Lung (tissue), 12 donors: ENCODE results near the gene EIF3D. TPM values are rescaled to one million over a fixed set of nuclear protein-coding genes. Genes with fewer than 3 reads are reported as not detected.
A peak's percentile ranks its signal among the peaks of the same experiment; 100 is the strongest.

Experiments used
- ATAC-seq: fragments of 200-7000 bp; cut with Tn5 transposase; one replicate; pipeline ENCODE4 v1.9.1; 2020; ENCODE audit warnings: moderate number of reproducible peaks; ENCODE audit not compliant: insufficient read depth, low FRiP score
- DNase-seq, 3 donors: peaks; one replicate each; pipeline ENCODE4 v3.0.0-alpha.2; 2013 to 2017
- H3K27ac ChIP-seq, 2 donors: one replicate each; pipeline ENCODE4 v1.5.1; 2013; ENCODE audit warnings: mild to moderate bottlenecking in 2 of 2, moderate library complexity in 2 of 2, control low read depth in 1 of 2, inconsistent platforms in 1 of 2, low read depth in 1 of 2, low read length in 1 of 2
- H3K27me3 ChIP-seq, 3 donors: one replicate each; pipeline ENCODE4 v1.5.1; 2013; ENCODE audit warnings: low read length in 2 of 3; ENCODE audit not compliant: control insufficient read depth in 3 of 3, insufficient read depth in 3 of 3
- H3K36me3 ChIP-seq, 4 donors: one replicate each; pipeline ENCODE4 v1.5.1; 2013; ENCODE audit warnings: low read length in 4 of 4, mild to moderate bottlenecking in 1 of 4, moderate library complexity in 1 of 4; ENCODE audit not compliant: control insufficient read depth in 4 of 4, insufficient read depth in 4 of 4
- H3K4me1 ChIP-seq, 5 donors: one replicate each; pipeline ENCODE4 v1.5.1; 2013; ENCODE audit warnings: low read length in 5 of 5, mild to moderate bottlenecking in 2 of 5, moderate library complexity in 1 of 5; ENCODE audit not compliant: control insufficient read depth in 5 of 5, insufficient read depth in 5 of 5
- H3K4me3 ChIP-seq: one replicate; pipeline ENCODE4 v1.5.1; 2013; ENCODE audit warnings: mild to moderate bottlenecking, control low read depth, moderate library complexity
- H3K9ac ChIP-seq, 2 donors: one replicate each; pipeline ENCODE4 v1.5.1; 2013; ENCODE audit warnings: low read length in 2 of 2, control low read depth in 1 of 2; ENCODE audit not compliant: insufficient read depth in 1 of 2
- H3K9me3 ChIP-seq, 4 donors: one replicate each; pipeline ENCODE4 v1.5.1; 2013; ENCODE audit warnings: low read length in 3 of 4, mild to moderate bottlenecking in 1 of 4, moderate library complexity in 1 of 4; ENCODE audit not compliant: control insufficient read depth in 4 of 4, insufficient read depth in 3 of 4
- WGBS, 2 donors: extraction: QIAGEN DNeasy Blood & Tissue Kit; methylation state at CpG; one replicate each; pipeline ENCODE4 v1.1.7; 2013; 5-methylcytosine and 5-hydroxymethylcytosine counted together
- polyA plus RNA-seq, 2 donors: library from polyadenylated mRNA; stranded (reverse); fragments of 200-250 nt; gene quantifications; one replicate each; pipeline ENCODE4 v1.2.1, GENCODE V29; 2013
- total RNA-seq, 2 donors: library from RNA; depleted of rRNA in 1 of 2; stranded (reverse); fragments of >200 nt in 1 of 2; gene quantifications; one replicate each; pipeline ENCODE4 v1.2.1, GENCODE V29; 2014 to 2021
- TF ChIP-seq, protein P1 (sequence below): IDR thresholded peaks from 2 replicates; pipeline ENCODE4 v1.5.1; 2012; ENCODE audit warnings: mild to moderate bottlenecking; ENCODE audit errors: control extremely low read depth, extremely low read depth
- donor health status: control.
- donor health status: control.
- donor health status: Bipolar disorder and iron deficiency.
- donor health status: healthy.
- donor health status: DM: yes; HTN: yes; CAD: no.

Gene EIF3D
- total and polyA plus RNA-seq, 4 donors, result 123 to 221 (median 174) TPM

DNA sequence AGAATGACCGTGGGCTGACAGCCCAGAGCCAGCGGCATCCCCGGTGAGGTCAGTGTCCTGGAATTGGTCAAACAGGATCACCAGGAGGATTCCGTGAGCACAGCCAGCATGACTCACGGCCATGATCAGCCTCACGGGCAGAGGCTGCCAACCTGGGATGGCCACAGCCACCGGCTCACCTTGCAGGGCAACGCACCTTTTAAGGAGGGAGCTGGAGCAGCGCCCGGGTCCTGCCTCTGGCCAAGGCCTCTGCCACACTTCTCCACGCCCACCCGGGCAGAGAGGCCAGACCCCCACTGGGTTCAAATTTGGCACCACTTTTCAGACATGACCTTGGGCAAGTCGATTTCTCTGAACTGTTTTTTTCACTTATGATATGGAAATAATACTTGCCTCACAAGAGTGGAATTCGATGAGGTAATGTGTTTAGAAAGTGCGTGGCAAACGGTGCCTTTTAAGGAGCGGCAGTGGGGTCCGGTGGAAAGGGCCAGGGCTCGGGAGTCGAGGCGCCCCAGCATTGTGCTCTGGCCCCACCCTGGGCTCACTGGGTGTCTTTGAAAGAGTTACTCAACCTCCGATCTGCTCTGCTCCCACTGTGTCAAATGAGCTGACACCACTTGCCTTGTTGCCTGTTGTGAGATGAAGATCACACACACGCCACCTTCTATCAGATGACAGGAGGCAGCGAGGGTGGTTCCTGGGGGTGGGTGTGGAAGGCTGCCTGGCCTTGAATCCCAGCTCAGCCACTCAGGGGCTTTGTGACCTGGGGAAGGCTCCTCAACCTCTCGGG lies 63.5 kb downstream of the EIF3D start:
- Histone ChIP-seq H3K36me3 (peaks cover 0 to 11% (median 5%) of the 10 kb centered on the region in 4 donors), H3K4me1 (peaks cover 3 to 26% (median 14%) of the 10 kb centered on the region in 5 donors), H3K27me3 (no peaks in the 10 kb centered on the region), H3K27ac (peak overlapping the region; percentile 77 to 96), H3K4me3 (no peak overlapping the region), H3K9me3 (no peaks in the 10 kb centered on the region), H3K9ac (no peak overlapping the region)
- peak; percentile 56 for ATAC-seq
- 45 to 65% methylated on average over 25 of the region's 25 CpGs for WGBS, 2 donors
- TF ChIP-seq, protein P1, sequence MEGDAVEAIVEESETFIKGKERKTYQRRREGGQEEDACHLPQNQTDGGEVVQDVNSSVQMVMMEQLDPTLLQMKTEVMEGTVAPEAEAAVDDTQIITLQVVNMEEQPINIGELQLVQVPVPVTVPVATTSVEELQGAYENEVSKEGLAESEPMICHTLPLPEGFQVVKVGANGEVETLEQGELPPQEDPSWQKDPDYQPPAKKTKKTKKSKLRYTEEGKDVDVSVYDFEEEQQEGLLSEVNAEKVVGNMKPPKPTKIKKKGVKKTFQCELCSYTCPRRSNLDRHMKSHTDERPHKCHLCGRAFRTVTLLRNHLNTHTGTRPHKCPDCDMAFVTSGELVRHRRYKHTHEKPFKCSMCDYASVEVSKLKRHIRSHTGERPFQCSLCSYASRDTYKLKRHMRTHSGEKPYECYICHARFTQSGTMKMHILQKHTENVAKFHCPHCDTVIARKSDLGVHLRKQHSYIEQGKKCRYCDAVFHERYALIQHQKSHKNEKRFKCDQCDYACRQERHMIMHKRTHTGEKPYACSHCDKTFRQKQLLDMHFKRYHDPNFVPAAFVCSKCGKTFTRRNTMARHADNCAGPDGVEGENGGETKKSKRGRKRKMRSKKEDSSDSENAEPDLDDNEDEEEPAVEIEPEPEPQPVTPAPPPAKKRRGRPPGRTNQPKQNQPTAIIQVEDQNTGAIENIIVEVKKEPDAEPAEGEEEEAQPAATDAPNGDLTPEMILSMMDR, result no peak
- DNase-seq, result peak in 1 of 3 donors; percentile 54

DNA sequence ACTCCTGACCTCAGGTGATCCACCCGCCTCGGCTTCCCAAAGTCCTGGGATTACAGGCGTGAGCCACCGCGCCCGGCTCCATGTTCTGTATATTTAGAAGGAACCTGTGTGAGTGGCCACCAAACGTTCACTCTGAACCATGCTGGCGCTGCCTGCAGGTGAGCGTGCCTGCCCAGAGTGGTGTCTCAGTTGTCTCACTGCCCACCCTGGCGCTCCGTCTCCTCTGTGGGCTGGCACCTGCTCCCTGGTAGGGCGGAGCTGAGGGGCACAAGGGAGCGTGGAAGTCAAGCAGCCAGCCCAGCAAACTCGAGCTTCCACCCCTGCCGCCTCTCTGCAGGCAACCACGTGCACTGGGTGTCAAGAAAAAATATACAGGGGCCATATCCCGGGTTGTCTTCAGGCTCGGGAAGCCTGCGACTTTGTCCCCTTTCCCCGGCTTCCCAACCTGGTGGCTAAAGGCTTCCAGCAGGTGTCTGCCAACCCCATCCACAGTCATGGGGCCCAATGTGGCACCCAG lies 64.2 kb downstream of the EIF3D start:
- TF ChIP-seq, protein P1, result no peak
- Histone ChIP-seq H3K9ac (no peak overlapping the region), H3K27ac (peak overlapping the region; percentile 77 to 96), H3K36me3 (peaks cover 0 to 11% (median 5%) of the 10 kb centered on the region in 4 donors), H3K4me3 (no peak overlapping the region), H3K9me3 (no peaks in the 10 kb centered on the region), H3K27me3 (no peaks in the 10 kb centered on the region), H3K4me1 (peaks cover 0 to 26% (median 14%) of the 10 kb centered on the region in 5 donors)
- ATAC-seq (no peak), DNase-seq (no peak)
- 82 to 86% methylated on average over 20 of the region's 20 CpGs for WGBS, 2 donors

DNA sequence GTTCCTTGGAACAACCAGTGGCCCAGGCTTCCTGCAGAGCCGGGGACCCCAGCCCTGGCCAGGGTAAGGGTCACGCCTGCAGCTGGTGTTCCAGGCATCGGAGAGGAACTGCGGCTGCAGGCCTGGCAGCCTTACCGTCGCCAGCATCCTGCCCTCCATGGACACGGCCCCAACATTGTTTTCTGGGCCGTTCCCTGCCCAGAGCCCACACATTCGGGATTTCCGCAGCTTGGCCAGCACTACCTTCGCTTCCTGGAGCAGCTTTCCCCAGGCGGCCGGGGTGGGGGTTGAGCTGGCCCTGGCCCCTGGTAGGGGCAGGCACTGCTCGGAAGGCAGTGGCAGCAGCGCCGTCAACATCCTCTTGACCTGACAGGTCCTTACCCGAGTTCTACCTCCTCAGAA lies 65.2 kb downstream of the EIF3D start:
- peak in 2 of 3 donors; percentile 51 to 54 for DNase-seq
- peaks cover 0 to 26% (median 17%) of the 10 kb centered on the region in 5 donors for H3K4me1 ChIP-seq
- ATAC-seq, result peak; percentile 22
- peaks cover 0 to 11% (median 3%) of the 10 kb centered on the region in 4 donors for H3K36me3 ChIP-seq
- WGBS, 2 donors, result 29 to 41% methylated on average over 17 of the region's 17 CpGs
- no peak overlapping the region for H3K4me3 ChIP-seq
- H3K9me3 ChIP-seq, result no peaks in the 10 kb centered on the region
- no peak overlapping the region for H3K9ac ChIP-seq
- H3K27me3 ChIP-seq, result no peaks in the 10 kb centered on the region
- TF ChIP-seq, protein P1, result no peak
- peak overlapping the region; percentile 81 to 90 for H3K27ac ChIP-seq
